CD4-positive, alpha-beta T cell treated with Interleukin-6 for 4 hours (primary cell): ENCODE data around the gene ITSN1.

Experiments
- DNase-seq: peaks from one replicate; pipeline ENCODE4 v3.0.0-alpha.2; 2020; ENCODE audit warnings: mixed read lengths

The ITSN1 gene

GRCh38 chr21:33817138-33817537 lies 174.8 kb downstream of the ITSN1 start:
- no peak for DNase-seq

- no peak for DNase-seq
These were observed 175.6 kb downstream of the ITSN1 start for GRCh38 chr21:33817663-33818451.

- DNase-seq = no peak
These were observed 178.0 kb downstream of the ITSN1 start for GRCh38 chr21:33820230-33820770.

- no peak for DNase-seq
These were observed 178.5 kb downstream of the ITSN1 start for GRCh38 chr21:33820798-33821197.

- no peak for DNase-seq
These were observed 179.4 kb downstream of the ITSN1 start for GRCh38 chr21:33821503-33822322.

GRCh38 chr21:33824156-33824941 lies 182.0 kb downstream of the ITSN1 start:
- DNase-seq = no peak

GRCh38 chr21:33825419-33825818 lies 183.1 kb downstream of the ITSN1 start:
- no peak for DNase-seq

- no peak for DNase-seq
These were observed 183.6 kb downstream of the ITSN1 start for GRCh38 chr21:33825915-33826314.

GRCh38 chr21:33828083-33828482 lies 185.8 kb downstream of the ITSN1 start:
- no peak for DNase-seq

GRCh38 chr21:33828577-33828976 lies 186.3 kb downstream of the ITSN1 start:
- no peak for DNase-seq

- no peak for DNase-seq
These were observed 187.5 kb downstream of the ITSN1 start for GRCh38 chr21:33829844-33830243.

GRCh38 chr21:33831962-33832659 lies 189.8 kb downstream of the ITSN1 start:
- DNase-seq = no peak

GRCh38 chr21:33834801-33835500 lies 192.7 kb downstream of the ITSN1 start:
- DNase-seq = no peak

- DNase-seq = no peak
These were observed 193.6 kb downstream of the ITSN1 start for GRCh38 chr21:33835920-33836319.

- DNase-seq = no peak
These were observed 194.1 kb downstream of the ITSN1 start for GRCh38 chr21:33836408-33836807.

GRCh38 chr21:33839167-33839716 lies 196.9 kb downstream of the ITSN1 start:
- no peak for DNase-seq

GRCh38 chr21:33839806-33840205 lies 197.5 kb downstream of the ITSN1 start:
- DNase-seq = no peak

- no peak for DNase-seq
These were observed 198.5 kb downstream of the ITSN1 start for GRCh38 chr21:33840771-33841170.

- no peak for DNase-seq
These were observed 199.3 kb downstream of the ITSN1 start for GRCh38 chr21:33841561-33841960.

- no peak for DNase-seq
These were observed 200.9 kb downstream of the ITSN1 start for GRCh38 chr21:33843216-33843615.
